Measurements from ENCODE around the gene ASCC1. TPM values are rescaled to one million over a fixed set of nuclear protein-coding genes. Genes with fewer than 3 reads are reported as not detected.
"Not testable (repeated sequence)": the region's sequence is repeated elsewhere in the genome, so short reads cannot be mapped to it uniquely, and the experiment has no call there.

The ASCC1 gene
- total RNA-seq, 1 donor from 2014 or later: 21.0 TPM

DNA sequence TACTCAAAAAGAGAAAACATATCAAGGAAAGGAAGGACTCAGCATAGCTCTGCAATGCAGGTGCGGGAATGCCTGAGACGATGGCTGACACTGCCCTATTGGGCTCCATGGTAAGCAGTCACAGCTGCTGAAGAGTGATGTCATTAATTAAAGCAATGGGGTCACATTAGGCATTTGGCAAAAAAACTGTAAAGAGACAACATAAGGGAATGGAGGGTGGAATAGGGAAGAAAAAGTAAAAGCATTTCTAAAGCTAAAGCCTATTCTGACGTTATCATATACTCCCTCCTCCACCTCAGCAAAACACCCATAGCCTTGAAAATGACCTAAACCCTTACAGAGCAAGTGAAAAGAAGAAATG, 89.2 kb downstream of the ASCC1 start:
- no peak for DNase-seq (ENCODE audit: low read depth in 2 of 2)

DNA sequence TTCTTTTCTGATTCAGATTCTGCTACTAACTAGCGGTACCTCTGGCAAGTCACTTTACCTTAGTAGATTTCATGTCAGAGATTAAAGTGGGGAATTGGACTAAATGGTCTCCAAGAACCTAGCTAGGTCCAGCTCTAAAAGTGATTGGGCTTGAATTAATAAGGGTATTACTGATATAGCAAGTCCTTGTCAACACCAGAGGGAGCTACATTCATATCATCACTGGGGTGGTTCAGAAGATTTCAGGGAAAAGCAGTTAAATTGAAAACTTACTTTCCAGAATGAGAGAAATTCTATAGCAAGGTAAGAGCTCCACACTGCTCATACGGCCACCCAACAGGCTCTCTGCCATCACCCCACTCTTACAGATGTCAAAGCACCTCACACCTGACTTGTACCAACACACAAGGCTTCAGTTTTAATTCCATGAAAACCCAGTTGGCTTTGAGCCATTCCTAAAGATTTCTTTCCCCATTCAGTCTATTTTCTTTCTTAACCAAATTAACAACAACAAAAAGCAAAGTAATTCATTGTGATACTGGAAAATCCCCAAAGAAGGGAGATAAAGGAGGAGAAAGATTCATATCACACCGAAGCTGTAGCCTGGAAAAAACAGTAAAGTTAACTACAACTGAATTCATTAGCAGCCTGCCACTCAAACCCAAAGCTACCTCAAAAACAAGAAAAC, 89.7 kb downstream of the ASCC1 start:
- peak; percentile 79 to 84 for DNase-seq (ENCODE audit: low read depth in 2 of 2)

DNA sequence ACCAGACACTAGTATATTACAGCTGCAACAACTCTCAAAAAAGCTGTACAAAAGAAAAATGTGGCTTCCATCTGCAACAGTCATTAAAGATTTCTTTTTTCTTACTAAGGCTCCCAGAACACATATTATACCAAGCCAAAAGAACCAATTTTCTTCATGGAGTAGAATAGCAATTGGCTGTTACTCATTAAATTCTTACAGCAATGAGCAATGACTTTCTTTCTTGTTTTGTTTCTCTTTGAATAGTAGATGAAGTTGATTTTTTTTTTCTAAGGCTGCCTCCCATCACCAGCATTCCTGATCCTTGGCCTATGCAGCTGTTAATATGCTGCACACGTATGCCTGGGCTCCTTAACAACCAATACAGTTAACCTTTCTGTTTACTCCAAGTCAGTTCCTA, 91.1 kb downstream of the ASCC1 start:
- DNase-seq (ENCODE audit: low read depth in 2 of 2): no peak

DNA sequence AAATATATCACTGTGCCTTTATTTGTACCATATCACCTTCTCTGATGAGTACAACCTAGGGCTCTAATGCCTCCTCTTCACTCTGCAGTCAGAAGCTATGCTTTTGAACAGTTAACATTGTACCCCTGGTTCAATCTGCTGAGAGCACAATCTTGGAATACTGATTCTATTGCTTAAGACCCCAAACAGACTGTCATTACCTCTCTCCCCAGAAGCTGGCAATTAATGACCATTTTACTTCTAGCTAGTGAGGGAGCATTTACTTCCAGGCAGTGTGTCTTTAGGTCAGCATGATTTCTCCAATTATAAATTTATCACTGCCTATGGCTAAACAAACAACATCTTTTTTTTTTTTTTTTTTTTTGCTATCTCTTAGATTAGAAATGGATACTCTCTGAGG, 91.7 kb downstream of the ASCC1 start:
- DNase-seq (ENCODE audit: low read depth in 2 of 2): no peak

DNA sequence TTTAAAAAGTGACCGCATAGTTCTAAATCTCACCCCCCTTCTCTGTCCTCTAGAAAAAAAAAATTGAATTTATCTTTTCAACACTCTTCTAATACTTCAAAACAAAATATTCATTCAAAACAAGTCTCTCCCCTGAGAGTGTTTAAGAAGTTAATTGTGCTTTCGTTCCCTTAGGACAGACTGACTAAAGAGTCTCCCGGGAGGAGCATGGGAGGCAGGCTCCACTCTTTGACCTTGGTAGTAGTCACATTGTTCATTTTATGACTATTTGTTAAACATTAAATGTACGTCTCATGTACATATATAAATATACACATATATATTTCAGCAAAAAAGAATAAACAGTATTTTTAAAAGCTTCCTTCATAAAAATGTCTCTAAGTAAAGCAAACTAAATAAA, 92.5 kb downstream of the ASCC1 start:
- DNase-seq (ENCODE audit: low read depth in 2 of 2): no peak

DNA sequence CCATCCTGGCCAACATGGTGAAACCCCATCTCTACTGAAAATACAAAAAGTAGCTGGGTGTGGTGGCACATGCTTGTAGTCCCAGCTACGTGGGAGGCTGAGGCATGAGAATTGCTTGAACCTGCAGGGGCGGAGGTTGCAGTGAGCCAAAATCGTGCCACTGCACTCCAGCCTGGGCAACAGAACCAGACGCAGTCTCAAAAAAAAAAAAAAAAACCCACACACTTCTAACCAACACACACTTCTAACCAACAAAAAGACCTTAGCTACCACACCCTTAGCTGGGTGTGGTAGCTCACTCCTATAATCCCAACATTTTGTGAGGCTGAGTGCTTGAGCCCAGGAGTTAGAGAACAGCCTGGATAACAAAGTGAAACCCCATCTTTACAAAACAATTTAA, 93.9 kb downstream of the ASCC1 start:
- DNase-seq (ENCODE audit: low read depth in 2 of 2): no peak

DNA sequence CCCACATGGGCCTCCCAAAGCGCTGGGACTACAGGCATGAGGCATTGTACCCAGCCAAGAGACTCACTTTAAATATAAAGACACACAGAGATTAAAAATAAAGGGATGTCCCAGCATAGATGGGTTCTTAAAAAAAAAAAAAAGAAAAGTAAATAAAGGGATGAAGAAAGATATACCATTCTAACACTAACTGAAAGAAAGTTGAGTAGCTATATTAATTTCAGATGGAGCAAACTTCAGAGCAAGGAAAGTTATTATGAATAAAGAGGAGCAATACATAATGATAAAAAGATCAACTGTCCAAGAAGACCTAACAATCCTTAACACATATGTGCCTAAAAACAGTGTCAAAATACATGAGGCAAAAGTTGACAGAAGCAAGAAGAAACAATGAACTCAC, 94.7 kb downstream of the ASCC1 start:
- no peak for DNase-seq (ENCODE audit: low read depth in 2 of 2)

DNA sequence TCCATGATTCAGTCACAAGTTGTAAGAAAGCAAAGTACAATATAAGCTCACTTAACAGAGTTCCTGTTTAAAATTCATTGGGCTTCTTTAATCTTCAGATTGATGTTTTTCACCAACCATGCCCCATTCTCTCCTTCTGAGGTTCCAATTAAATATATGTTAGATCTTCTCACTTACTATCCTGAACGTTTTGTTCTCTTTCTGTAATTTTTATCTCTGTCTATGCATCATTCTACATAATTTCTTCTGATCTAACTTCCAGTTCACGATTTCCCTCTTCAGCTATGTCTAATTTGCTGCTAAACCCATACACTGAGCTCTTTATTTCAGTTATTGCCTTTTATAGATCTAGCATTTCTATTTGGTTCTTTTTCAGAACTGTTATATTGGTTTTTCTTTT, 99.7 kb downstream of the ASCC1 start:
- no peak for DNase-seq (ENCODE audit: low read depth in 2 of 2)

DNA sequence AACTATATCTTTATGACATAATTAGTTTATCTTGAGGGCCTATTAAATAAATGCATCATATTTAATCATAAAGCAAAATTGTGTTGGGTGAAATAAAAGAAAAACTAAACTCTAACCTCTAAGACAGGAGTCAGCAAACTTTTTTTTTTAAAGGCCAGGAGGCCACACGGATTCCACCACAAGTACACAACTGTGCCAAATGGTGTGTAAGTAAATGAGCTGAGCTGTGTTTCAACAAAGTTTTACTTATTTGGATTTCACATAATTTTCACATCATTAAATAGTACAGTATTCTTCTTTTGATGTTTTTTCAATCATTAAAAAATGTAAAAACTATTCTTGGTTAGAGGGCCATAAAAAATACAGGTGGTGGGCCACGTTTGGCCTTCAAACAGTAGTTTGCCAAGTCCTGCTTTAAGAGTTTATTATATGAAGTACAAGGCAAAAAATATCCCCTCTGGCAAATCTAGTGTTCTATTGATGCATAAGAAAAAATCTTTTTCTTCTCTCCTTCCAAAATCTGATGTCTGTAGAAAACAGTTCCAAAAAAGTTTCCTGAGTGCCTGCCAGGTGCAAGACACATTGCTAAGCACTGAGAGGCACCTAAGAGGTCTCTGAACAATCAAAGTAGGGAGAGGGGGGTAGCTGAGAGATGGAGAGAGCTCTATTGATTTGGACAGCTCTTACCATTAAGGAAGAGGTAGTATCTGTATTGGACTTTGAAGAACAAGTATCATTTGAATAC, 101.2 kb downstream of the ASCC1 start:
- DNase-seq (ENCODE audit: low read depth in 2 of 2): no peak

DNA sequence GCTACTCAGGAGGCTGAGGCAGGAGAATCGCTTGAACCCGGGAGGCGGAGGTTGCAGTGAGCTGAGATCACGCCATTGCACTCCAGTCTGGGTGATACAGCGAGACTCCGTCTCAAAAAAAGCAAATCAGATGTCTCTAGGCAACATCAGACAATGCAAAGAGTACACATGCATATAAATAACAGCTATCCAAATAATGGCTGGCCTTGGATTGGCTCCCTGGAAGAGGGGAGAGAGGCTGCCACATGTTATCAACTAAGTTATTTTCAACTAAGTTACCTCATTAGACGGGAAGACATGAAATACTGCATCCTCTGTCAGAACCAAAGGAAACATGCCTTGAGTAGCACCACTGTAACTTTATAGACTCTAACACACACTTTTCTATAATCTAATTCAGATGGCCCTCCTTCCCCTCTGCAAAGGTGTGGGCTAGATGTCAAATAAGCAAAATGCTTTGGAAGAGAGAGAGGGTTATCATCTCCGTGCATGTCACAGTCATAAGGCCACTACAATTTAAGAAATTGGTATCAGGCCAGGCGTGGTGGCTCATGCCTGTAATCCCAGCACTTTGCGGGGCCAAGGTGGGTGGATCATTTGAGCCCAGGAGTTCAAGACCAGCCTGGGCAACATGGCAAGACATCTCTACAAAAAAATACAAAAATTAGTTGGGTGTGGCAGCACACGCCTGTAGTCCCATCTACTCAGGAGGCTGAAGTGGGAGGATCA, 105.2 kb downstream of the ASCC1 start:
- no peak for DNase-seq (ENCODE audit: low read depth in 2 of 2)

DNA sequence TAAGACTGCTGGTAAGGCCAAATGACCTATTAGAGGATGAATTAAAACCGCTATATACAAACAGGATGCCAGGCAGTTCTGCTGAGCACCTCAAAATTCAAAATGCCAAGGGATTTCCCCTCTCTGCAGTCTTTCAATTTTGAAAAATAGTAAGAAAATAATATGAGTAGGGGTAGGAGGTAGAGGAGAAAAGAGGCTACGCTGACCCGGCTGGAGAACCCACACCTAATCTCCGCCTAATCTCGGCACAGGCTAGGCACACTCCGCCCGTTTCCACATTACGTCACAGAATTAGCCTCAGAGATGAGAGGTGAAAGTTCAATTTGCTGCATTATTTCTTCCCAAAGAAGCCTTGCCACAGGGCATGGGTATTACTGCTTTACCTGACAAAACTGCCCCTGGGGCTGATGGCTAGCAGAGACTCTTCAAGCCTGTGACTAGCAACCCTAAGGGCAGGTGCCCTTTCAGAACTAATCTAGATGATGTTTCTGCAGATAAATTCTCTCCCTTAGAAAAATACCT, 106.4 kb downstream of the ASCC1 start:
- DNase-seq (ENCODE audit: low read depth in 2 of 2): no peak

DNA sequence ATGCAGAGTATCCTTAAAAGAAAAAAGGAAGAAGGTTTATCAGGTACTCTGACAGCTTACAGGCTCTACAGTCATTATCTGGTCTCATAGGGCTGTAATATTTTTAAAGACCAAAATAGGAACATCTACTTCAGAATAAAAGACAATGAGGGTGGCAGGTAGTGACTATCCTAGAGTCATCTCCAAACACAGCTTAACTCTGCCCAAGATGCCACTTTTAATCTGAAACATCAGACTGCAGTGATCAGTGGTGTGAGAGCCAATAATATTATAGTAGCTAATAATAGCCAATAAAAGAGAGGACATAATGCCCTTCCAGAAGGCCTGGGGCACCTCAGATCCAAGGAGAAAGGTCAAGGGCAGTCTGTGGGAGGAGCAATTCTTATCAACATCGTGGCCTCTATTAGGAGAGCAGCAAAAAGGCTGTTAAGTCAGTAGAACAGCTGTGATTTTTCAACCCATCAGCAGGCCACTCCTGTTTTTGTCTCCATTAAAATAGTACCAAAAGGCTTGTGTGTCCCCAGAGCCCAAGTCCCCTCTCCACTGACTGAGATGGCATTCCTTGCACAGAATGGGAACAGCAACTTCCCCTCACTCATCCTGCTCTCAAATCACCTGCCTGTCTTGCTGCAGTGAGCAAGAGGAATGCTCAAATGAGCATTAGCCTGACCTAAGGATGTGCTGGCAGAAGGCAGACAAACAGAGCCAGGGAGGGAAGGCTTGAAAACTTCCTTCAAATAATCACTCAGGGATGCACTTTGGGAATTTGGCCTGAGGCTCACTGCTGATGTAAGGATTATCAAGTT, 107.0 kb downstream of the ASCC1 start:
- DNase-seq (ENCODE audit: low read depth in 2 of 2): no peak

DNA sequence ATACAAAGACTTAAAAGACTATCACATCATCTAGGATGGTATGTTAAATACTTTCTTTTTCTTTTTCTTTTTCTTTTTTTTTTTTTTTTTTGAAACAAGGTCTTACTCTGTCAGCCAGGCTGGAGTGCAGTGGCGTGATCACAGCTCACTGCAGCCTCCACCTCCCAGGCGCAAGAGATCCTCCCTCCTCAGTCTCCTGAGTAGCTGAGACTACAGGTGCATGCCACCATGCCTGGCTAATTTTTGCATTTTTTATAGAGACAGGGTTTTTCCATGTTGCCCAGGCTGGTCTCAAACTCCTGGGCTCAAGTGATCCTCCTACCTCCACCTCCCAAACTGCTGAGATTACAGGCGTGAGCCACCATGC, 108.1 kb downstream of the ASCC1 start:
- DNase-seq (ENCODE audit: low read depth in 2 of 2): not testable (repeated sequence)

DNA sequence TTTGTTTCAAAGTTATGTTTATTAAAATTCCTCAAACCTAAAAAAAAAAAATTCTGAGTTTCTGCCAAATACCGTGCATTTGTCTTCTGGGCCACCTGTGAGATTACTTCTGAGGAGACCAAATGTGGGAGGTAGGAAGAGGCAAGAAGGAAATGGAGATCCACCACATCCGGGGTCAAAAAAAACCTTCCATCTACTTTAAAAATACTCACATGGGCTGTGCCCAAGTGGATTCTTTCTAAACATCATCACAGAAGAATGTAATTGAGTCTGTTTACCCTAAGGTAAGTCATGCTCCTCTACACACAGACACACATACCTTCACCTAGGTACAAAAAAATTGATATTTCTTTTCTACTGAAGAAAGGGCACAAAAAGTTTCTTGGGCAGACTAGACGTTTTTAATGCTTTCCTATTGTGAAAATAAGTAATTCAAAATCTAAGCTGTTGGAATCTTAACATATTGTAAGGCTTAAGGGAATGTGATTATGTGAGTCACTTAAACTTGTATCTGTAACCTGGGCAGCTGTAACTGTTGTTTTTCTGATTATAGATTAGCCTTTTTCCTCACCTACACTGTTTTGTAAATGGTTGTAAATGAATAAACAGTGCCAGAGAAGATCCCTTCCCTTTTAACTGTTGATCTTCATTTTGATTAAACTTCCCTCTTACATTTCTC, 108.6 kb downstream of the ASCC1 start:
- no peak for DNase-seq (ENCODE audit: low read depth in 2 of 2)

DNA sequence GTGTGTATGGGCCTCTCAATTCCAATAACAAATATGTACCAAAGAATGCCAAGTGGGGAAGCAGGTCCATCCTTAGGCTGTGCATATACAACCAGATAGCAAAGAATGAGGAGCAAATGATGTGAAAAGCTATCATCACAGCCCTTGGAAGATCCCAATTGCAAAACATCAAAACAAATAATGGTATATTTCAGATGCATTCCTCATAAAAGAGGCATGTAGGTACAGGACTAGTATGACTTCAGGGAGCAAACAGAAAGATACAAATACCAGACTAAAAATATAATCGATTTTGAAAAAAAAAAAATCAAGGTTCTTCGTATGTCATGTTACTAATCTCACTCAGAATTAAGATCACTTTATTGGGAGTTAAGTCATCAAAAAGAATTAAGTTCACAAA, 109.2 kb downstream of the ASCC1 start:
- no peak for DNase-seq (ENCODE audit: low read depth in 2 of 2)

DNA sequence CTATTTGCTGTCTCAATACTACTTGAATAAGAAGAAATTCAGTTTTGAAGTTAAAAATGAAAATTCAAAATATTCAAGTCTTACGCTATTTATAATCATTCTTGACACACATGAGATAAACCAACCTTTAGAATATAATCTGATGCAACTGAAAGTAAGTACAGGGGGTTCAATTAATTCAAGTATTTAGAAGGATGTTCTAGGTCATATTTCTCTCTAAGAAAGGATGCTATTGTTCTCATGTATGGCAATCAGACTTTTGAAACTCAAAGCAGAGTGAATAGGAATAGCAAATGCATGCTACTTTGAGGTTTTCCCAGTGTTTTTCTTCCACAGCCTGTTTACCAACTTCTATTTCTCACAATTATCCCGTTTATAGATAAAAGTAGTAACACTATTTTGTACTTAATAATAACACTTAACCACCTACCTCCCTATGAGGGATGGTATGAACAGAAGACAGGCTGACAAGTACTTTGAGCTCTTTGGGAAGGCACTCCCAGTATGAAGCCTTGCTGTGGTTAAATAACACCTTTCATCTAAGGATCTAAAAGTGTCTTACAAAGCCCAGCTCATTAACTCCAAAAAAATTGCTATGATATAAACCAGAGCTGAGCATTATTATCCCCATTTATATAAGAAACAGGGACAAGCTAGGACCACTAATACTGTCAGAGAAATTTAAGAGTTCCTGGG, 109.8 kb downstream of the ASCC1 start:
- no peak for DNase-seq (ENCODE audit: low read depth in 2 of 2)

DNA sequence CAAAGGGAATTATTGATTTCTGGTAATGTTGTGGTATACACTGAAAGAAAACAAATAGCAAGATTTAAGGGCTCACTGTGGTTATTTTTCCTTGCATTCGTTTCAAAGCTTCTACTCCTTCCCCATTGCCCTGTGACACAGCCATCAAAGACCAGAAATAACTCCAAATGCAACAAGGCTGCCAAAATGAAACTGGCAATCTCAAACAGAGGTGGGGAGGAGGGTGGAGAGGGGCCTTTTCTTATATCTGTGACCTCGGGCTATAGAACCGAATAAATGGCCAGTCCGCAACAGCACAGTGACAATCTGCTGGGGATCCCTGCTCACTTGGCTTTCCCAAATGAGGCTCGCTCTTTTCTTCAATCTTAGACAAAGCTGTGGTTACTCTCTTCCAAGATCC, 110.4 kb downstream of the ASCC1 start:
- DNase-seq (ENCODE audit: low read depth in 2 of 2): no peak

DNA sequence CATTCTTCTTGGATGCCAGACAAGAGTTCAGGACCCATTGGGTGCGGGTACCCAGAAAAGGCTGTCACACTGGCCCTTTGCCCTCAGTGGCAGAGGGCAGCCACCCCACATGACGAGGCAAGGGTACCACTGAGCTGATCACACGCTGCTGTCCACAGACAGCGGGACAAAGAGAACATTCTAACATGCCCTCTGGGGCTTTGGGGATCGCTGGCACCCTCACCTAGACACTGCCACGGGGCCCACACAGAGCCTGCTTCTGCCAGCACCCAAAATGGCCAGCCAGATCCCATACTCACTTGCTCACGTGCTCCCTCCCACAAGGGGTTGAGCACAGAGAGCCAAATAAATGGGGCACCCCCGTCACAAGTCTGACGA, 111.0 kb downstream of the ASCC1 start:
- no peak for DNase-seq (ENCODE audit: low read depth in 2 of 2)

DNA sequence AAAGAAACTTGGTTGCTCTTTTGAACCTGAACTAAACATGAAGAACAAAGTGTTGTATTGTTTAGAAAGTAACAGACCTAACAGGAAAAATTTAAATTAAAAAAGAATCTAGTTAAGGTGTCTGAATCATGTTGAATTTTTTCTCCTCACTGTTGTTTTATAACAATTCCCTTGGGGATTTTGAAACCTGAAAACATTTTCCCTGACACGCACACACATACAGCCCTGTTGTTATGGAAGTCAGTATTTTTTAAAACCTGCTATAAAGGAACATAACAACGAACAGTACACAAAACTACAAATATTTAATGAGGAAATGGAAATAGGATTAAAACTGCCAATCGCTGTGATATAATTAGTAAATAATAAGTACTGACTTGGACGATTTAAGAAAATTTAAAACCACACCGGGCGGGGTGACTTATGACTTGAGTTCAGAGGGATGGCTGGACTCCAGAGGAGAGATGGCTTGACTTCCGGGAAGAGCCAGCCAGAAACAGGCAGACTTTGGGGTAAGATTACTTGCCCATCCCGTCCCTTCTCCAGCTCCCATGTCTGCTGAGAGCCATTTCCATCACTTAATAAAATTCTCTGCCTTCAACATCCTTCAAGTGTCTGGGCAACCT, 111.5 kb downstream of the ASCC1 start:
- no peak for DNase-seq (ENCODE audit: low read depth in 2 of 2)

DNA sequence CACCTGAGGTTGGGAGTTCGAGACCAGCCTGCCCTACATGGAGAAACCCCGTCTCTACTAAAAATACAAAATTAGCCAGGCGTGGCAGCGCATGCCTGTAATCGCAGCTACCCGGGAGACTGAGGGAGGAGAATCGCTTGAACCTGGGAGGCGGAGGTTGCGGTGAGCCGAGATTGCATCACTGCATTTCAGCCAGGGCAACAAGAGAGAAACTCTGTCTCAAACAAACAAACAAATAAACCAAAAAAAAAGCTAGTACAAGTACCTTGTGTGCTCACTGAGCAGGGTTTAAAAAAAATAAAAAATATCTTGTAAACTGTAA, 116.5 kb downstream of the ASCC1 start:
- DNase-seq (ENCODE audit: low read depth in 2 of 2): no peak
